Mesendoderm (in vitro differentiated cells): Measurements from ENCODE around the gene SHC2.

Experiments used
- DNase-seq: peaks from one replicate; pipeline ENCODE4 v3.0.0; 2013
- H2AK5ac ChIP-seq: 2 replicates; pipeline ENCODE4 v1.6.1; 2013; ENCODE audit warnings: low read length, inconsistent platforms
- H2BK120ac ChIP-seq: 2 replicates; pipeline ENCODE4 v1.6.1; 2013; ENCODE audit warnings: low read depth, mild to moderate bottlenecking, low read length, moderate library complexity, mixed read lengths
- H2BK15ac ChIP-seq: replicated peaks from 2 replicates; pipeline ENCODE4 v1.6.1; 2013; ENCODE audit warnings: low read depth, mild to moderate bottlenecking, moderate library complexity
- H2BK5ac ChIP-seq: 2 replicates; pipeline ENCODE4 v1.6.1; 2013; ENCODE audit warnings: low read length, inconsistent platforms
- H3K18ac ChIP-seq: 2 replicates; pipeline ENCODE4 v1.6.1; 2013; ENCODE audit warnings: mild to moderate bottlenecking, low read length, mixed read lengths
- H3K23ac ChIP-seq: one replicate; pipeline ENCODE4 v1.6.1; 2013; ENCODE audit warnings: low read length
- H3K27ac ChIP-seq: 2 replicates; pipeline ENCODE4 v1.5.1; 2013; ENCODE audit warnings: low read depth, mild to moderate bottlenecking, inconsistent platforms, low read length, moderate library complexity
- H3K27me3 ChIP-seq: 2 replicates; pipeline ENCODE4 v1.6.1; 2013; ENCODE audit warnings: low read length, control low read depth, mild to moderate bottlenecking, inconsistent platforms; ENCODE audit not compliant: insufficient read depth, poor library complexity
- H3K36me3 ChIP-seq: 2 replicates; pipeline ENCODE4 v1.6.1; 2013; ENCODE audit warnings: low read length, inconsistent platforms; ENCODE audit not compliant: control insufficient read depth, insufficient read depth
- H3K4ac ChIP-seq: one replicate; pipeline ENCODE4 v1.6.1; 2013; ENCODE audit warnings: low read depth, mild to moderate bottlenecking, low read length, moderate library complexity
- H3K4me1 ChIP-seq: 2 replicates; pipeline ENCODE4 v1.6.1; 2013; ENCODE audit warnings: low read depth, low read length, inconsistent platforms; ENCODE audit not compliant: control insufficient read depth
- H3K4me2 ChIP-seq: 2 replicates; pipeline ENCODE4 v1.6.1; 2013; ENCODE audit warnings: low read length
- H3K4me3 ChIP-seq: 2 replicates; pipeline ENCODE4 v1.5.1; 2013; ENCODE audit warnings: mild to moderate bottlenecking, low read length
- H3K56ac ChIP-seq: one replicate; pipeline ENCODE4 v1.6.1; 2013; ENCODE audit warnings: low read length
- H3K79me1 ChIP-seq: 2 replicates; pipeline ENCODE4 v1.6.1; 2013; ENCODE audit warnings: low read length, inconsistent platforms
- H3K79me2 ChIP-seq: 2 replicates; pipeline ENCODE4 v1.6.1; 2013; ENCODE audit warnings: mild to moderate bottlenecking, low read length; ENCODE audit not compliant: control insufficient read depth, insufficient read depth
- H3K9ac ChIP-seq: 2 replicates; pipeline ENCODE4 v1.6.1; 2013; ENCODE audit warnings: low read length, inconsistent platforms
- H4K5ac ChIP-seq: one replicate; pipeline ENCODE4 v1.6.1; 2013; ENCODE audit warnings: low read length
- H4K8ac ChIP-seq: one replicate; pipeline ENCODE4 v1.6.1; 2013; ENCODE audit warnings: low read depth, mild to moderate bottlenecking, control low read depth, low read length, moderate library complexity
- WGBS: extraction: QIAGEN DNeasy Blood & Tissue Kit; methylation state at CpG from one replicate; pipeline ENCODE4 v1.1.7; 2013; ENCODE audit warnings: low lambda C conversion rate, missing lambda C conversion rate; ENCODE audit not compliant: insufficient coverage; ENCODE audit errors: extremely low coverage; 5-methylcytosine and 5-hydroxymethylcytosine counted together

Gene SHC2

DNA sequence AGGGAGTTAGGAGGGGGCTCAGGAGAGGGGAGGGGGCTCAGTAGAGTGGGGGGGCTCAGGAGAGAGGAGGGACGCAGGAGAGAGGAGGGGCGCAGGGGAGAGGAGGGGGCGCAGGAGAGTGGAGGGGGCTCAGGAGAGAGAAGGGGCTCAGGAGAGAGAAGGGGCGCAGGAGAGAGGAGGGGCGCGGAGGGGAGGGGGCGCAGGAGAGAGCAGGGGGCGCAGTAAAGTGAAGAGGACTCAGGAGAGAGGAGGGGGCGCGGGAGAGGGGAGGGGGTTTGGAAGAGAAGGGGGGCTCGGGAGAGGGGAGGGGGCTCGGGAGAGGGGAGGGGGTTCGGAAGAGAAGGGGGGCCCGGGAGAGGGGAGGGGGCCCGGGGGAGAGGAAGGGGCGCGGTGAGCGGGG lies 36.2 kb upstream of the SHC2 start:
- no peak overlapping the region for H2BK120ac ChIP-seq
- peaks cover 10% of the 10 kb centered on the region for H3K27me3 ChIP-seq
- H2BK5ac ChIP-seq: no peak overlapping the region
- no peak overlapping the region for H4K8ac ChIP-seq
- no peak overlapping the region for H3K4me2 ChIP-seq
- H4K5ac ChIP-seq: no peak overlapping the region
- no peak overlapping the region for H3K9ac ChIP-seq
- no peaks in the 10 kb centered on the region for H3K36me3 ChIP-seq
- no peak for DNase-seq
- H3K56ac ChIP-seq: no peak overlapping the region
- H2BK15ac ChIP-seq: no peak overlapping the region
- no peak overlapping the region for H3K4me3 ChIP-seq
- H3K79me2 ChIP-seq: no peaks in the 10 kb centered on the region
- H3K4me1 ChIP-seq: no peaks in the 10 kb centered on the region
- H2AK5ac ChIP-seq: no peak overlapping the region
- no CpG with 5 or more reads among the region's 18 CpGs for WGBS
- no peak overlapping the region for H3K4ac ChIP-seq
- H3K27ac ChIP-seq: no peak overlapping the region
- H3K23ac ChIP-seq: no peak overlapping the region
- H3K18ac ChIP-seq: no peak overlapping the region
- no peaks in the 10 kb centered on the region for H3K79me1 ChIP-seq

DNA sequence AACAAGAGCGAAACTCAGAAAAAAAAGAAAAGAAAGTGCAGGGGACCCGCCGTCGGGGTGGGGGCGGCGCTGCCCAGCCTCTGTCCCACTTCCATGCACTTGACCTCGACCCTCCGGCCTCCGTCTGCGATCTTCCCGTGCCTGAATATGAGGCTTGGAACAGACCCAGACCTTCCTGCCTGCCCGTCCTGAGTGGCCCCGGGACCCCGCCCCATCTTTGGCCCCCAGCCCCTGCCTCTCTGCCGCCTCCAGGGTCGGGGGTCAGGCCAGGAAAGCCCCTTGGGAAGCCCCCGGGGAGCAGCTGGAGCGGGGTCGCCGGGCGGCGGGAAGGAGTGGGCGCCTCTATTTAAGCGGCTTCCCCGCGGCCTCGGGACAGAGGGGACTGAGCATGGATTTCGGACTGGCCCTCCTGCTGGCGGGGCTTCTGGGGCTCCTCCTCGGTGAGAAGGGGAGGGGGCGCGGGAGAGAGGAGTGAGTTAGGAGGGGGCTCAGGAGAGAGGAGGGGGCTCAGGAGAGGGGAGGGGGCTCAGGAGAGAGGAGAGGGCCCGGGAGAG lies 35.4 kb upstream of the SHC2 start, which contains the start of gene MADCAM1:
Gene MADCAM1, plus strand, starts transcription at position 375 of the 554 bp plus-strand sequence. Its CDS starts 14 bp downstream, at position 389.
- Histone ChIP-seq H4K5ac (no peak within 1 kb of the TSS), H2BK15ac (no peak within 1 kb of the TSS), H3K18ac (no peak within 1 kb of the TSS), H3K4me2 (no peak within 1 kb of the TSS), H3K36me3 (no peaks in the 10 kb centered on the region), H2AK5ac (no peak within 1 kb of the TSS), H3K9ac (no peak within 1 kb of the TSS), H2BK5ac (no peak within 1 kb of the TSS), H3K4me3 (no peak within 1 kb of the TSS), H3K79me1 (no peaks in the 10 kb centered on the region), H3K4ac (no peak within 1 kb of the TSS), H3K4me1 (no peaks in the 10 kb centered on the region), H3K27ac (no peak within 1 kb of the TSS), H3K56ac (no peak within 1 kb of the TSS), H4K8ac (no peak within 1 kb of the TSS), H3K27me3 (peaks cover 10% of the 10 kb centered on the region), H3K79me2 (no peaks in the 10 kb centered on the region), H3K23ac (no peak within 1 kb of the TSS), H2BK120ac (no peak within 1 kb of the TSS)
- no CpG with 5 or more reads among the region's 33 CpGs for WGBS
- no peak for DNase-seq

DNA sequence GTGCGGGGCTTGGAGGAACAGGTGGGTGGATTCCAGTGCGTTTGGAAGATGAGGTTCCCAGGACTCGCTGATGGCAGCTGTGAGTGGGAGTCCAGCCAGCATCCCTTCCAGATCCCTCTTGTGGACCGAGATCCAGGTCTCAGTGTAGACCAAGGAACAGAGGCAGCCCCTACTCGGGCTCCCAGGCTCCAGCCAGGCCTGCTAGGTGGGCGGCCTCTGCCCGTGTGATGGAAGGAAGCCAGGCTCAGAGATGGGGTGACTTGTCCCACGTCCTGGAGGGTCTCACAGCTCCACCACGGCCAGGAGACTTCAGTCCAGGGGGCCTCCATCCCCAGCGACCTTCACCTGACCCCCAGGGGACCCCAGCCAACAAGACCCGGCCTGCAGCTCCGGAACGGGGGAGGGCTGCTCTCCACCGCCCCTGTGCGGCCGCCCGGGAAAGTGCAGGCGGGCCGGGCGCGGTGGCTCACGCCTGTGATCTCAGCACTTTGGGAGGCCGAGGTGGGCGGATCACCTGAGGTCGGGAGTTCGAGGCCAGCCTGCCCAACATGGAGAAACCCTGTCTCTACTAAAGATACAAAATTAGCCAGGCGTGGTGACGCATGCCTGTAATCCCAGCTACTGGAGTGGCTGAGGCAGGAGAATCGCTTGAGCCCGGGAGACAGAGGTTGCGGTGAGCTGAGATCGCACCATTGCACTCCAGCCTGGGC lies 34.7 kb upstream of the SHC2 start:
- DNase-seq: peak; percentile 78
- Histone ChIP-seq H2BK5ac (no peak overlapping the region), H3K4me1 (no peaks in the 10 kb centered on the region), H4K8ac (no peak overlapping the region), H3K79me2 (no peaks in the 10 kb centered on the region), H3K27me3 (peaks cover 10% of the 10 kb centered on the region), H4K5ac (no peak overlapping the region), H3K56ac (no peak overlapping the region), H2AK5ac (no peak overlapping the region), H3K27ac (no peak overlapping the region), H3K4me3 (no peak overlapping the region), H2BK120ac (no peak overlapping the region), H3K79me1 (no peaks in the 10 kb centered on the region), H3K4ac (no peak overlapping the region), H2BK15ac (no peak overlapping the region), H3K4me2 (no peak overlapping the region), H3K23ac (no peak overlapping the region), H3K9ac (no peak overlapping the region), H3K18ac (no peak overlapping the region), H3K36me3 (no peaks in the 10 kb centered on the region)
- no CpG with 5 or more reads among the region's 32 CpGs for WGBS

DNA sequence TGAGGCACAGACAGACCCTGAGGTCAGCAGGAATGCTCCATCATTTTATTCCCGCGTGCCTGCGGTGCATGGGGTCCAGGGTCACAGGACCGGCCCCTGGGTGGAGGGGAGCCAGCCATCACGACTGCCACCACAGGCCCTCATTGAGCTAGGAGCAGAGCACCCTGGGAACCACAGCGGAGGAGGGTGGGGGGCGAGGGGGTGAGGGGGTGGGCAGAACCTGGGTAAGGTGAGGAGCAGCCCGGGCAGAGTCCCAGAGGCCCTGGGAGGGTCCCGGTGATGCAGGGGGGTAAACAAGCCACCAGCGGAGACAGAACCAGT lies 34.2 kb upstream of the SHC2 start:
- no peaks in the 10 kb centered on the region for H3K36me3 ChIP-seq
- WGBS: no CpG with 5 or more reads among the region's 10 CpGs
- H3K27me3 ChIP-seq: peaks cover 10% of the 10 kb centered on the region
- H2AK5ac ChIP-seq: no peak overlapping the region
- H3K4me3 ChIP-seq: no peak overlapping the region
- no peaks in the 10 kb centered on the region for H3K79me1 ChIP-seq
- H3K27ac ChIP-seq: no peak overlapping the region
- H3K4ac ChIP-seq: no peak overlapping the region
- H2BK120ac ChIP-seq: no peak overlapping the region
- no peak overlapping the region for H3K18ac ChIP-seq
- H3K23ac ChIP-seq: no peak overlapping the region
- H4K5ac ChIP-seq: no peak overlapping the region
- H3K79me2 ChIP-seq: no peaks in the 10 kb centered on the region
- no peak overlapping the region for H3K9ac ChIP-seq
- H3K4me2 ChIP-seq: no peak overlapping the region
- no peak overlapping the region for H3K56ac ChIP-seq
- DNase-seq: no peak
- H2BK15ac ChIP-seq: no peak overlapping the region
- H4K8ac ChIP-seq: no peak overlapping the region
- no peak overlapping the region for H2BK5ac ChIP-seq
- H3K4me1 ChIP-seq: no peaks in the 10 kb centered on the region

DNA sequence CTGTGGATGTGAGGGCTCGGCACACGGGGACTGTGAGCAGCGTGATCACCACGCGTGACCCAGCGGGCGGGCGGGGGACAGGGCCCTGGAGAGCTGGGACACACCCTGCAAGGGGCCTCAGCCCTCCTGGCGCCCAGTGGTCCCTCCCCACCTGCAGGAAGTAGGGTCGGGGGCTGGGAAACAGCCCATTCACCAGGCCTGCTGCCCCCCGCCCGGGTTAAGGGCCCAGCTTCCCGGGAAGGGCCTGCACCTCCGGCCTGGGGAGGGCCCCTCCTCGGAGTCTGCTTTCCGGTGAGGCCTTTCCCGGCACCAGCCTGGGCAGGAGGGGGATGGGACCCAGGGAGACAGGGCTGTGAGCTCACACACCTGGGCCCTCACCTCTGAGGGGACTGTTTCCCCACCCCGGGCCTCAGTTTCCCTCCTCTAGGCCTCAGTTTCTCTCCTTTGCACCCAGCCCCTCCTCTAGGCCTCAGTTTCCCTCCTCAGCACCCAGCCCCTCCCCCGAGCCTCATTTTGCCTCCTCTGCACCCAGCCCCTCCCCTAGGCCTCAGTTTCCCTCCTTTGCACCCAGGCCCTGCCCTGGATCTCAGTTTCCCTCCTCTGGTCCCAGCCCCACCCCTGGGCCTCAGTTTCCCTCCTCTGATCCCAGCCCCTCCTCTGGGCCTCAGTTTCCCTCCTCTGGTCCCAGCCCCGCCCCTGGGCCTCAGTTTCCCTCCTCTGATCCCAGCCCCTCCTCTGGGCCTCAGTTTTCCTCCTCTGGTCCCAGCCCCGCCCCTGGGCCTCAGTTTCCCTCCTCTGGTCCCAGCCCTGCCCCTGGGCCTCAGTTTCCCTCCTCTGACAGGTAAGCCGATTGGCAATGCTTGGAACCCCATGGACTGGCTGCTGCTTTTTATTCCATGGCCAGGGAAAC lies 33.6 kb upstream of the SHC2 start:
- no CpG with 5 or more reads among the region's 22 CpGs for WGBS
- no peak overlapping the region for H3K18ac ChIP-seq
- H2BK15ac ChIP-seq: no peak overlapping the region
- H3K4ac ChIP-seq: no peak overlapping the region
- no peak overlapping the region for H3K56ac ChIP-seq
- no peak overlapping the region for H3K9ac ChIP-seq
- H2AK5ac ChIP-seq: no peak overlapping the region
- H3K4me3 ChIP-seq: no peak overlapping the region
- no peak overlapping the region for H2BK5ac ChIP-seq
- H3K27ac ChIP-seq: no peak overlapping the region
- H3K36me3 ChIP-seq: no peaks in the 10 kb centered on the region
- no peak overlapping the region for H2BK120ac ChIP-seq
- peaks cover 10% of the 10 kb centered on the region for H3K27me3 ChIP-seq
- H3K23ac ChIP-seq: no peak overlapping the region
- no peaks in the 10 kb centered on the region for H3K4me1 ChIP-seq
- H3K79me1 ChIP-seq: no peaks in the 10 kb centered on the region
- DNase-seq: no peak
- no peak overlapping the region for H4K5ac ChIP-seq
- no peaks in the 10 kb centered on the region for H3K79me2 ChIP-seq
- no peak overlapping the region for H3K4me2 ChIP-seq
- no peak overlapping the region for H4K8ac ChIP-seq
